Peyer's patch (tissue), 4 donors: ENCODE results near the gene NRROS.

Experiments used
- CTCF ChIP-seq, 6 experiments: fragments of 450-650 bp in 4 of 6; fragments of 200-600 bp in 2 of 6; sonication (generic) in 1 of 6; IDR thresholded peaks; one replicate each; pipeline ENCODE4 v1.5.1; 2017 to 2019; ENCODE audit warnings: antibody characterized with exemption in 6 of 6, mild to moderate bottlenecking in 3 of 6, moderate library complexity in 1 of 6
- POLR2A ChIP-seq, 2 donors: fragments of 450-650 bp; IDR thresholded peaks; one replicate each; pipeline ENCODE4 v1.5.1; 2017; ENCODE audit warnings: antibody characterized with exemption in 2 of 2, mild to moderate bottlenecking in 2 of 2, moderate library complexity in 2 of 2

DNA sequence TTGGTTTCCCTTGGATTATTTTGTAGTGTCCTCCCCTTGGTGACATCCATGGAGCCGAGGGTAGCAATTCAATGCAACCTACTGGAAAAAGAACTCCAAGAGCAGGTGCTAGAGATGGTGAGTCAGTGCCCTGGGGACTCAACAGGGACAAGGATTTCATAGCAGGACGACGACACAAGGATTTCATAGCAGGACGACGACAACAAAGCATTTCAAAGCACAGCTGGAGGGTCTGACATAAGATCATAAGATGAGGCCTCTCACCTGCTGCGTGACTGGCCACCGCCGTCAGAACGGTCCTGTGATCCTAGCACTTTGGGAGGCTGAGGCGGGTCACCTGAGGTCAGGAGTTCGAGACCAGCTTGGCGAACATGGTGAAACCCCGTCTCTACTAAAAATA, 22.5 kb downstream of the NRROS start:
- TF ChIP-seq CTCF (IDR thresholded peaks at IDR 0.05) (no peak), POLR2A (IDR thresholded peaks at IDR 0.05) (no peak)
